Activated CD4-positive, alpha-beta T cell treated with anti-CD3 and anti-CD28 coated beads, Interleukin-2, Interleukin-6, amounts not matched to agents 100 ng/mL and 50 ng/mL, durations not matched to agents 16 hours and 8 hours (primary cell): ENCODE results near the gene PHTF2.

Experiments
- DNase-seq: peaks from one replicate; pipeline ENCODE4 v3.0.0-alpha.2; 2020

PHTF2 gene

DNA sequence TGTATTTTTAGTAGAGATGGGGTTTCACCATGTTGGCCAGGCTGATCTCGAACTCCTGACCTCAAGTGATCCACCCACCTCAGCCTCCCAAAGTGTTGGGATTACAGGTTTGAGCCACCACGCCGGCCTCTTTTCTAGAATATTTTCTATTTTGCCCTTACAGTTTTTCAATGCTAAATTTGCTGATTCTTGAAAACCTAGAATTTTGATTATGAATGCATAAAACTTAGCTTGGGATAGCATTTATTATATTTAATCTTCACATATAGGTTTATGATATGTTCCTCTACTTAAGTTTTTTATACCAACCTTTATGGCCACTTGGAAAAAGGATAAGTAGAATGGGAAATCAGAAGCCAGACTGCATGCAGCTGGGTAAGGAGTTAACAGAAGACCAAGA is 2.5 kb upstream of the PHTF2 start:
- no peak for DNase-seq

DNA sequence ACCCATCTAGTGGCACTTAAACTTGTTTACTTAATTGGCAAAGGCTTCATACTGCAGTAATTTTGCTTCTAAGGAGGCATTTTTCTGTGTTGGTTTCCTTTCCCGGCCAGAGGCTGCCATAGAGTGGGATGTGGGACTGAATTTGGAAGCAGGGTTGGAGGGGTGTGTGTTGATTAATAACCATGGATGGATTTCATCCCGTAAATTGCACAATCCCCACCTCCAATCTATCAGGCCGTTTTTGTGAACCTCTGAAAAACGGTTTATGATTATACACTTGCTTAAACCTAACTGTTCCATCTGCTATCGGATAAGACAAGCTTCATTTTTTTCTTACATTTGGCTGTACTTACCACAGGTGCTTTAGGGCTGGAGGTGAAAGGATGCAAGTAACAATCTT is 1.6 kb upstream of the PHTF2 start:
- DNase-seq, result no peak

DNA sequence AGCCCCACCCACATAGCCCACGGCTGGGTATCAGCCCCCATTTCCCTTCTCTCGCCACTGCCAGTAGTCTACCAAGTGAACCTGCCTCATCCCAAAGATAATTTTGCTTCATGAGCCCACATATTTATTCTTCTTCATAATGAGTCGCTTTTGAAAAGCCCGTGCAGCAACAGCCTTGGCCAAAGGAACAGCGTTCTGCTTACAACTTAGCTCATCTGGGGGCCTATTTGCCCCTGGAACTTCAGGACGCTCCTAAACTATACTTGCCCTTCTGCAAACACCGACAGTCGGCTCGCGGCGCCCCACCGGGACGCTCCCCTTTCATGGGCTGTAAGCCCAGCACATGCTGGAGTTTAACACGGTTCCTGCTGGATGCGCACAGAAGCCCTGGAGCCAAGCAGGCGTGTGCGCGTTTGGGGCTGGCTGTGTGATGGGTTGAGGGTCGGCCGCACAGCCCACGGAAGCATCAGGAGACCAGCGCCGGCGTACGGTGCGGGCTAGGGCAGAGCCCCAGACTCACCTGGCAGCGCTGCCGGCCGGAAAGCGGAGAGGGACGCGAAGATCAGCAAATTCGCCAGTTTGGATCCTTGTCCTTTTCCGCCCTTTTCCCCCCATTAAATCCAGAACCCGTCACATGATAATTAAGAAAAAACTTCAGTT is 709 bp upstream of the PHTF2 start:
- DNase-seq, result no peak

DNA sequence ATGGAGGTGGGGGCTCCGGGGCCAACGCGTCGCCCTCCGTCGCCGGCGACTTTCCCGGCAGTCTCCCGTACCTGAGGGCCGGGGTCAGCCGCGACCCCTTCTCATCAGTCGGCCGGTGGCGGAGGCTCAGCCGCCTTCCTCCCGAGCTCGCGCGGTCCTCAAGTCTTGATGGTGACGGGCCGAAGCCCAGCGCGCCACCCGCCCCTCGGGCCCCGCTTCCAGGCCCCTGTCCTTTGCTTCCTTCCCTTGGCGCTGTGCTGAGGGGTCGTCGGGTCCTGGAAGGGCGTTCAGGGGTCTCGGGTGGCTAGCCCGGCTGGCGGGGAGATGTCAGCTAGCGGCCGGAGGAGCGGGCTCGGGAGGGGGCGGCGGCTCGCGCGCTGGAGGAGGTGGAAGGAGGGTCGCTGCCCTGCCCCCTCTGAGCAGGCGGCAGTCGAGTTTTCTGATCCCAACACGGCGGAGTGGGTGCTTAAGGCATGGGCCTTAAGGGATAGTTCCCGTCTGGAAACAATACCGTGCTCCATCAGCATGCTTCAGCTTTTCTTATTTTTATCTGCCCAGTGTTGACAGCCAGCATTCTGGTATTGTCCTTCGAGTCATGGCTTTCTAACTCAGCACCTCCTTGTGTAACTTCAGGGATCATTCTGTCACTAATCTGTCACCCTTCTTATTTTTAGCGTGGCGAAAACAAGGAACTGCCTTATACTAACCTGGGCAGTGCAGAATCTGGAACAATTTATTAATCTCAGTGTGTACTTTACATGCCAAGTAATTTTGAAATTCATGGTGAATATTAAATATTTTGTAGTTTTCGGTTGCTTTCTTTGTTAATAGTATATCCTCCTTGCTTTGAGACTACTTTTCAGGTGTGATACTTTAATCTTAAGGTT is 748 bp downstream of the PHTF2 start:
- DNase-seq, result peak; percentile 29

DNA sequence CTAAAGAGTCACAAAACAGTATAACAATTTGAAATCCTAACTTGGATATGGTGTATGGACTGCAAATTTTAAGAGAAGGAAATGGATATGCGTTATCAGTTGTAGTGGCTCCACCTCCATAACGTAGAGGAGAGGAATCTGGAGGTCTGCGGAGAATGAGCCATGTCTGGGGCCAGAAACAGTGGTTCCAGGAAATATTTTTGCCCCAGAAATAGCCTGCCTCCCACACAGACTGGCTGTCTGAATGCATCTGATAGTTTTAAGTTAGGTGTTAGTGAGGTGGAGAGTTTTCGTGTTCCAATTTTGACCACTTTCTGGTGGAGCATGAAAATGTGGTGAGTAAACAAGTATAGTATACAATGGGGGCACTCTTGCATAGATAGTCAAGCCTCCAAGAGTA is 1.6 kb downstream of the PHTF2 start:
- DNase-seq, result peak; percentile 41

DNA sequence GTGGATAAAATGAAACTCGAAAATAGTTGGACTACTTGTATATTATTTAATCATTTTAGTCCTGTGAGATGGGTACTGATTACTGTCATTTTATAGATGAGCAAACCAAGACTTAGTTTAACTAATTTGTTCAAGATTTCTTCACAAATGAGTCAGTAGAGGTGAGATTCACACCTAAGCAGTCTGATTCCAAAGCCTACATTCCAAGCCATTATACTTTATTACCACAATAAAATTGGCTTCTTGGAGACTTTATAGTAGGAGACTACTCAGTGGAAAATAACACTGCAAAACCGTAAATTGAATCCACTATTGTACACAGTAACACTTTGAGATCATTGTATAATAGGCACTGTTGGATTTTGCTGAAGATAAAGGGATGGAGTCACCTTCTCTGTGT is 2.2 kb downstream of the PHTF2 start:
- no peak for DNase-seq

DNA sequence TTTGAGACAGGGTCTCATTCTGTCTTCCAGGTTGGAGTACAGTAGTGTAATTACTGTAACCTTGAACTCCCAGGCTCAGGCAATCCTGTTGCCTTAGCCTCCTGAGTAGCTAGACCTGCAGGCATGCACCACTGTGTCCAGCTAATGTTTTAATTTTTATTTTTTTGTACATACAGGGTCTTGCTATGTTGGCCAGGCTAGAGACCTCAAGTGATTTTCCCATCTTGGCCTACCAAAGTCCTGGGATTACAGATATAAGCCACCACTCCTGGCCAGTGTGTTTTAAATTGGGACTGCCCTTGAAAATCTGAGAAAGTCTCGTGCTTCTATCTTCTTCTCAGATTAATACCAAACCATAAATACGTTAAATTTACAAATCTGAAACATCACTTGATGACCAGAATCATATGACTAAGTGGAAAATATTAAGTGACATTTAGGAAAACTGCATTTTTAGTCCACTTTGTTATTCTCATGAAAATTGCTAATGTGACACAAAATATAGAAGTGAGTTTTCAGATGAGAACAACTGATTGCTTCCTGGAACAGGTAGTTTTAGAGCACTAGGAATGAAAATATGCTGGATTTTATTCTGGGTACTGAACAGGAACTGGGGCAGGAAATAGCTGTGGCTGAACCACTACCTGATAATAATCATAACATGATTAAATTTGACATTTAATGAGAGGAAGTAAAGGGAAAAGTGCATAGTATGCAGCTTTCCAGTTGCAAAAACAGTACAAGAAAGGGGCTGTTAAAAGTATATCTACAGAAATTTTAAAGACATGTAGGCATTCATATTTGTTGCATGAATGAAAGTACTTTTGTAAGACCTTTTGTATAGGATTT is 4.2 kb downstream of the PHTF2 start:
- DNase-seq, result peak; percentile 46

DNA sequence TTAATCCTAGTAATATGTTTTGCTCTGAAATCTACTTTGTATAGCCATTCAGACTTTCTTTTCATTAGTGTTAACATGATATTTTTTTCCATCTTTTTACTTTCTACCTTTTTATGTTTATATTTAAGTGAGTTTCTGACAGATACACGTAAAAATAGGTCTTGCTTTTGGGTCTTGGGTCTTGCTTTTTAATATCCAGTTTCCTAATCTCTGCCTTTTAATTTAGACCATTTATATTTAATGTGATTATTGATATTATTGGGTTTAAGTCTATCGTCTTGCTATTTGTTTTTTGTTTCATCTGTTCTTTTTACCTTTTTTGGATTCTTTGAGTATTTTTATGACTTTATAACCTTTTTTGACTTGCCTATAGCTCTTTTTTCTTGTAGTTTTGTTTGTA is 7.9 kb downstream of the PHTF2 start:
- DNase-seq, result no peak

DNA sequence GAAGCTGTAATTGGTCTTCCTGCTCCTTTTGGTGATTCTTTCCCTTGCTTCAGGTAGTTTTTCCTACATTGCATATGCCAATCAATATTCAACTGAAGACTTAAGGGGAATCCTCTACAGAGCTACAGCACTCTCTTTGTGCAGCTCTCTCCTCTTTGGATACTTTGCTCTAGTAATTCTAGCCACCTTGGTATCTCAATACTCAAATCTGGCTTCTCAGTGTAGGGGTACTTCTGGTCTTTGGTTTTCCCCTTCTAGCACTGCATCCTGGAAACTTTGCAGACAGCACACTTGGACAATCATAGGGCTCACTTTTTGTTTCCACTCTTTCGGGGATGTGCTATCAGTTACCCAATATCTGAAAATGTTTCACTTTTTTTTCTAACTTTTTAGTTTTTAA is 9.9 kb downstream of the PHTF2 start:
- DNase-seq, result no peak

DNA sequence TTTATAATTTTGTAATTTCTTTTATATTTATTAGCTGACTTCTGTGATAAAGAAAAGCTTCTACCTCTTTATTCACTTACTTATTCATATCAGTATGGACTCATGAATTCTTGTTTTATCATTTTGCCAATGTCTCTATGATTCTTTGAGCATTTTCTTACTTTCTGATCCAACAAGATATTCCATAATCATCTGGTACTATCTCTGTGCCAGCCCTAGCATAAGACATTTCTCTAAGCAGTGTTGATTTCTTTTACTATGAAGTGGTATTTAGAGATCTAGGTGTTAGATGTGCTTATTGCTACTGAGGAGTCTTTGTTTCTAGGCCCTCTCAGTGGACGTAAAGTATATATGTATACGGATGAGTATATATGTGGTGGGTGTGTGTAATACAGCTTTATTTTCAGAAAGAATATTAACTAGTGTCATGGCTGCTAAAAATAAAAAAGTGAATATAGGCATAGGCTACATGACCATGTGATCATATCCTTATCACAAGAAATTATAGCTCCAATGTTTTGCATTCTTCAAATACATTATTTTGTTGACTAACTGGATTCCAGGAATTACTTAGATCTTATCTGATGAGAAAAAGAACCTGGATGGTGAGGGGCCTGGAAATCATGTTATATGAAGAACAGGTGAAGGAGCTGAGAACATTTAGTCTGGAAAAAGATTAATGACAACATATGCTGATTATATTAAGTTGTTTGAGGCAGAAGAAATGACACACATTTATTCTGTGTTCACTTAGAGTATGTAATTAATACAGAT is 13.1 kb downstream of the PHTF2 start:
- no peak for DNase-seq

DNA sequence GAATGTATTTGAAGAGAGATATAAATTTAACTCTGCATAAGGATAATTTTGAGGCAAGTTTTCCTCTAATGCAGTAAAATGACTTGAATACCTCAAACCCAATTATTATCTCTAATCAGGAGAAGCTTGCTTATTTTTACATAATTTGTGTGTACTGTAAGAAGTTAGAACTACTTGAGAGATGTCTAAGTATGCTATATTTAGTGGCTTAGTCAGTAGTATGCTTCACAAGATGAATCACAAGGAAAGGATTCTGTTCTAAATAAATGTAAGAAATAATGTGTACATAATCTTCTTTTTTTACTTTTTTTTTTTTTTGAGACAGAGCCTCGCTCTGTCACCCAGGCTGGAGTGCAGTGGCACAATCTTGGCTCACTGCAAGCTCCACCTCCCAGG is 13.7 kb downstream of the PHTF2 start:
- no peak for DNase-seq

DNA sequence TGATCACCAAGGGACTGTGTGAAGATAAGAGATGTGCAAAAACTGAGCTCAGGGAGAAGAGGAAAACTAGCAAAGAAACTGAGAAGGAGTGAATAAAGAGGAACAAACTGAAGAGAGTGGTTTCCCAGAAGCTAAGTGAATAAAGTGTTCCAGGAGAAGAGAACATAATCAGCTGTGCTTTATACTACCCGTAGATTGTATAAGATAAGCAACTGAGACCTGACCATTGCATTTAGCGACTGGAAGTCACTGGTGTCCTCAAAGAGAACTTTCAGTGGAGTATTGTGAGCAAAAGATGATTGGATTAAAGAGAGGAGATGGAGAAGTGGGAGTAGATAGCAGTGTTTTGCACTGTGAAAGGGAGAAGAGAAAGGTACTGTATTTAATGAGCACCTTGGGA is 14.6 kb downstream of the PHTF2 start:
- no peak for DNase-seq

DNA sequence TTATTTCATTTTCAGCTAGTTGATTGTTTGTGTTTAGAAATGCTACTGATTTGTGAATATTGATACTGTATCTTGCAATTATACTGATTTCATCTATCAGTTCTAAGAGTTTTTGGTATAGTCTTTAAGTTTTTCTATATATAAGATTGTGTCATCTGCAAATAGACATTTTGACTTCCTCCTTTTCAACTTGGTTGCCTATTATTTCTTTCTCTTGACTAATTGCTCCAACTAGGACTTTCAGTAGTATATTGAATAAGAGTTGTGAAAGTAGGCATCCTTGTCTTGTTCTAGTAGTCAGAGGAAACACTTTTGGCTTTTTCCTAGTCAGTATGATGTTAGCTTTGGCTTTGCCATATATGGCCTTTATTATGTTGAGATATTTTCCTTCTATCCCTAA is 20.4 kb downstream of the PHTF2 start:
- no peak for DNase-seq

DNA sequence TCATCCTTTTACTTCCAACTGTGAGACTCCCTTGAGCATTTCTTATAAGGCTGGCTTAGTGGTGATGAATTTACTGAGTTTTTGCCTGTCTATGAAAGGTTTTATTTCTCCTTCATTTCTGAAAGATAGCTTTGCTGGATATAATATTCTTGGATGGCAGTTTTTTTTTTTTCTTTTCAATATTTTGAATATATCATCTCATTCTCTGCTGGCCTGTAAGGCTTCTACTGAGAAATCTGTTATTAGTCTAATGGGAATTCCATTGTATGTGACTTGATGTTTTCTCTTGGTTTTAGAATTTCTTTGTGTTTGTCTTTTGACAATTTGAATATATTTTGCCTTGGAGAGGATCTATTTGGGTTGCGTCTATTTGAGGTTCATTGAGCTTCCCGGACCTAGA is 22.4 kb downstream of the PHTF2 start:
- DNase-seq, result no peak

DNA sequence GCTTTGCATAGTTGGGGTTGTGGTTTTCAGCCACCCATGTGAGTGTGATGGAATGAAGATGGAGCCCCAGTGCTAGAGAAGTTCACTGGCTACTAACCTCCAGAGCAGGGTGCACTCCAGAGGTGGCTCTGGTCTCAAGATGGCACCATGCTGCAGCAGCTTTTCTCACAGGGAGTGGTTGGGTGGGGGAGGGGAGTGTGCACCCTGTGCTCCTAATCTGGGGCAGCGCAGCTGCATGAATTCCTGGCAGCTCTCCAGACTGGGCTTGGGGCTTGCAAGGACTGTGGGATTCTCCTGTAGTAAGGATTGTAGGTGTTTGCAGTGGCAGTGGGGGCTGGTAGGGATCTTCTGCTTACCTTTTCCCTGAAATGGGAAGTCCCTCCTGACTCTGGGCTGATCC is 23.7 kb downstream of the PHTF2 start:
- DNase-seq, result no peak

DNA sequence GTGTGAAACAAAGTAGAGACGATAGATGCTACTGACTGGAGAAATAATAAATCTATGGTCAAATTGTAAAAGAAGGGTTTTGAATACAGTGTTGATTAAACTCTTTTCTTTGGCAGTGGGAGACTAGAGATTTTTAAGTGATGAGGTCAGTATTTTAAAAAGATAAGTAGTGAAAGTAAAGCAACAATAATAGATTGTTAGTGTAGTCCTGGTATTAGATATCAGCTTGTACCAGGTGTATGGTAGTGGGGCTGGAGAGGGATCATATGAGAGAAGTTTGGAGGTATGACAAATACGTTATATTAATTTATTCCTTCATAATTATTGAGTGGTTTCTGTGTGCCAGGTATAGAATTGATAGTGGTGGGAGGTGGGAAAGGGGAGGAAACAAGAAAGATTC is 25.2 kb downstream of the PHTF2 start:
- no peak for DNase-seq

DNA sequence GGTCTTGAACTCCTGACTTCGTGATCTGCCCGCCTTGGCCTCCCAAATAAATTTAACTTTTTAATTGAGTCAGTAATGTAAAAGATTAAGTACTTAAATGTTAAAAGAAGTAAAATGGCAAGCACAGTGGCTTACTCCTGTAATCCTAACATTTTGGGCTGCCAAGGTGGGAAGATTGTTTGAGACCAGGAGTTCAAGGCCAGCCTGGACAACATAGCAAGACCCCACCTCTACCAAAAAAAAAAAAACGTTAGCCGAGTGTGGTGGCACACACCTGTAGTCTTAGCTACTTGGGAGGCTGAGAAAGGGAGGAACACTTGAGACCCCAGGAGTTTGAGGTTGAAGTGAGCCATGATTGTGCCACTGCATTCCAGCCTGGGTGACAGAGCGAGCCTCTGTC is 26.1 kb downstream of the PHTF2 start:
- DNase-seq, result no peak

DNA sequence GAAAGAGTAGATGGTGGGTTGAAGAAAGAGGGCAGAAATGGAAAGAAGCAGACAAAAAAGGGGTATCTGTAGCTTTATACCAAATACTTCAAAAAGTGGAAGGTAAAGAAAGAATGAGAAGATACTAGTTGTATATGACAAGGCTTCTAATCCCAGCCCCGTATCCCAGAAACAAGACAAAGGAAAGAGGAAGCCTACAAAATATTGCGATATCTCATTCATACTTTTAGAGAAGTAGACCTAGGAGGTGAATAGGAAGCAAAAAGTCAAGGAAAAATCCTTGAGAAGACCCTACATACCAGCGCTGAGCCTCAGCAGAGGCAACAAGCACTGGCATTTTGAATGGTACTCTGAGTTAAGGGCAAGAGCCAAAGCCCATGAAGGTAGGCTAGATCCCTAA is 26.6 kb downstream of the PHTF2 start:
- DNase-seq, result no peak

DNA sequence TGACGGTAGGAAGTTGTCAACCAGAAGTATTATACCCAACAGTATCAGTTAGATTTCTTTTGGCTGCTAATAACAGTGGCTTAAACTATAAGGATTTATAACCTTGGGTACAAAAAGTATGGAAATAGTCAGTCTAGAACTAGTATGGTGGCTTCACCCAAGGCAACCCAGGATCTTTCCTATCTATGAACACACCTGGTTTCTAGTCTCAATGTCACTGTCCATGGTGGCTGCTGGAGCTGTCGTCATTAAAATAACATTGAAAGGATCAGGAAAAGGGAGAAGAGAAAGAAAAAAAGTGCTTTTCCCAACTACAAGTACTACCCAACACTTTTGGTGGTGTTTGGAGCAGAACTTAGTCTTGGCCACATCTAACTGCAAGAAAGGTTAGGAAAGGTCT is 27.7 kb downstream of the PHTF2 start:
- DNase-seq, result no peak

DNA sequence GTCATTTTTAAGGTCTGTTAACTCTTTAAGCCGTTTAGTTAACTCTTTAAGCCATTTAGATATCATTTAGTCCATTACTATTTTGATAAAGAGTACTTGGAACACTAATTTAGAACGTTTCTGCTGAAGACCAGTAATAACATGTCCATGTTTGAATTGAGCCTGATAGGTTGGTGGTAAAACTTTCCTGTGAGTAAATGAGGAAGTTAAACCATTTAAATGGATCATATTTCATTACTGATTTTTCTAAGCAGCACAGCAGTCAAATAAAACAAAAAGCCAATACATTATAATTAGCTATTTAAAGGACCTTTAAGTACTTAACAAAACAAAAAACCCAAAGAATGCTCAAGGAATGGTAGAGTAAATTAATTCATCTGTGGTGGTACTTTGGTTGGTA is 29.4 kb downstream of the PHTF2 start:
- no peak for DNase-seq

DNA sequence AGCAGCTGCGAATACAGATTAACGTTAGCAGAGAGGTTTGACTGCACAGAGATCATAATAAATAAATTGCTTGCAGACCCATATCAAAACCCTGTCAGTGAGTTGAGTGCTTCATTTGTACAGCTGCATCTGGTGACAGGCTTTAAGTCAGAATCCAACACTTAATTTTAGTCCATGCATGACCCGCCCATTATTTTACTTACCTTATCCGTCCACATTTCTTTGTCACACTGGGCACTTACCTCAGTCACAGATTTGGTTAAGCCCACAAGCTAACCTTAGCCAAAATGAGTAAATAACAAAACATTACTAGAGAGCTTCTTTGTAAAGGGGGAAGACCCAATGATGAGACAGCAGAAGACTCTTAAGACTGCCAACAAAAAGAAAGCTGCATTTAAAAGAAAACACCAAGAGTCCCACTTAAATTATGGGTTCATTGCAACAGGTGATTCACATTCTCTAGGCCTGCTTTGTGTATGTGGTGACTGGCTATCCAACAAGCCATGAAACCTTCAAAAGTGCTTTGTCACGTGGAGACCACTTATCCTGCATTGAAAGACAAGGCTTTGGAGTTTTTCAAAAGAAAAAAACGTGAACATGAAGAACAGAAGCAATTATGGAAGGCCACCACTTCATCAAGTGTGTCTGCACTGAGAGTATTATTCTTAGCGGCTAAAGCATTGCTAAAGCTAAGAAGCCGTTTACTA is 32.2 kb downstream of the PHTF2 start:
- peak; percentile 10 for DNase-seq

DNA sequence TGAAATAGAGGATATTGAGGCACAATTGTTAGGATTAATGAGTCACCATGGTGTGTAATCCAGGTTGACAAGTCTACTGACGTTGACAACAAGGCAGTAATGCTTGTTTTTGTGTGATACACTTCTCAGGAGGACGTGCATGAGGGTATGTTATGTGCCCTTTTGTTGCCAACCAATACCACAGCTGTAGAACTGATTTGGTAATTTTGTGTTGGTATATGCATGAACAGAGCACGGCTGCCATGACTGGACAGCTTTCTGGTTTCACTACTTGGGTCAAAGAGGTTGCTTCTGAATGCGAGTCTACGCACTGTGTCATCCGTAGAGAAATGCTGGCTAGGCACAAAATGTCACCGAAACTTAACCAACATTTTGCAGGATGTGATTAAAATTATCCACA is 32.9 kb downstream of the PHTF2 start:
- peak; percentile 59 for DNase-seq
